K562 (cell line): ENCODE results near the gene TRDMT1. TPM values are rescaled to one million over a fixed set of nuclear protein-coding genes. Genes with fewer than 3 reads are reported as not detected.

Source experiments
- ATAC-seq: fragments of 200-7000 bp; cut with Tn5 transposase; 3 replicates; pipeline ENCODE4 v1.9.1; 2020; ENCODE audit warnings: moderate library complexity
- BruUV-seq: library from RNA; stranded (reverse); fragments of 400-500 nt; replicated peaks from 2 replicates; lab custom pipeline; 2021; lab: Mats Ljungman, UMichigan
- CTCF ChIA-PET: fragments of 300-600 bp; formaldehyde crosslinking; extraction: SDS; loops from one replicate; lab custom pipeline; 2021; ENCODE audit warnings: low intra/inter-chr PET ratio; lab: Yijun Ruan, JAX
- POLR2A ChIA-PET: fragments of 300-600, 350-650 bp; sonication (Branson Sonifier 250); formaldehyde crosslinking; extraction: SDS; loops from one replicate; lab custom pipeline; 2021; ENCODE audit warnings: antibody characterized with exemption, inconsistent platforms; lab: Yijun Ruan, JAX
- DNase-seq, 4 experiments: peaks; one replicate each; pipeline versions ENCODE4 v3.0.0 to v3.0.0-alpha.2; 2011 to 2018; ENCODE audit warnings: low spot score in 3 of 4, mixed read lengths in 3 of 4; ENCODE audit errors: extremely low read depth in 1 of 4
- FAIRE-seq: peaks from 2 replicates; lab custom pipeline; 2011; peaks lifted over from hg19 to GRCh38; lab: Jason Lieb, UNC
- H2AFZ ChIP-seq: 2 replicates; pipeline ENCODE4 v1.6.0; 2011; ENCODE audit warnings: low read depth, low read length, control low read depth, inconsistent platforms
- H3K27ac ChIP-seq: fragments of 200-600 bp; 3 replicates; pipeline ENCODE4 v1.8.0; 2011; ENCODE audit warnings: low read depth, mild to moderate bottlenecking, control low read depth, inconsistent platforms, low read length, moderate library complexity, mixed read lengths; ENCODE audit errors: extremely low read depth
- H3K27me3 ChIP-seq, 2 experiments: fragments of 300-600 bp in 1 of 2; 2 replicates in 1 of 2; 3 replicates in 1 of 2; pipeline versions ENCODE4 v1.6.0 to v1.8.0; 2011; ENCODE audit warnings: inconsistent platforms in 2 of 2, low read length in 2 of 2, mild to moderate bottlenecking in 1 of 2, mixed read lengths in 1 of 2, moderate library complexity in 1 of 2; ENCODE audit not compliant: control insufficient read depth in 2 of 2, insufficient read depth in 2 of 2
- H3K36me3 ChIP-seq: fragments of 300-600 bp; 3 replicates; pipeline ENCODE4 v1.8.0; 2011; ENCODE audit warnings: mild to moderate bottlenecking, low read length, inconsistent platforms; ENCODE audit not compliant: control insufficient read depth, insufficient read depth
- H3K4me1 ChIP-seq, 2 experiments: fragments of 200-600 bp in 1 of 2; replicated peaks in 1 of 2; 2 replicates in 1 of 2; 3 replicates in 1 of 2; pipeline versions ENCODE4 v1.5.1 to v1.8.0; 2011; ENCODE audit warnings: inconsistent platforms in 2 of 2, low read length in 2 of 2, mild to moderate bottlenecking in 1 of 2, mixed read lengths in 1 of 2, moderate library complexity in 1 of 2; ENCODE audit not compliant: control insufficient read depth in 2 of 2, insufficient read depth in 2 of 2
- H3K4me2 ChIP-seq: 2 replicates; pipeline ENCODE4 v1.6.1; 2011; ENCODE audit warnings: low read length, control low read depth, inconsistent platforms, mixed read lengths; ENCODE audit not compliant: insufficient read depth
- H3K4me3 ChIP-seq: fragments of 200-600 bp; sonication (generic), shearing (Covaris generic); 2 replicates; pipeline ENCODE4 v1.5.1; 2016; ENCODE audit warnings: control low read depth, inconsistent platforms
- H3K79me2 ChIP-seq: fragments of 200-600 bp; 3 replicates; pipeline ENCODE4 v1.8.0; 2011; ENCODE audit warnings: low read length, inconsistent platforms; ENCODE audit not compliant: control insufficient read depth, insufficient read depth
- H3K9ac ChIP-seq, 2 experiments: 2 replicates each; pipeline versions ENCODE4 v1.6.0 to v1.6.1; 2011; ENCODE audit warnings: low read depth in 2 of 2, low read length in 2 of 2, control low read depth in 1 of 2, inconsistent platforms in 1 of 2, mild to moderate bottlenecking in 1 of 2, mixed read lengths in 1 of 2; ENCODE audit not compliant: insufficient read depth in 1 of 2
- H3K9me1 ChIP-seq: one replicate; pipeline ENCODE4 v1.6.0; 2011; ENCODE audit warnings: inconsistent platforms, mild to moderate bottlenecking, low read length, moderate library complexity; ENCODE audit not compliant: control insufficient read depth, insufficient read depth
- H3K9me3 ChIP-seq: replicated peaks from 2 replicates; pipeline ENCODE4 v1.5.1; 2011; ENCODE audit warnings: low read depth, low read length, inconsistent platforms; ENCODE audit not compliant: control insufficient read depth, insufficient read depth
- H4K20me1 ChIP-seq: replicated peaks from 2 replicates; pipeline ENCODE4 v1.6.1; 2011; ENCODE audit warnings: low read length, inconsistent platforms, mixed read lengths; ENCODE audit not compliant: control insufficient read depth, insufficient read depth
- IRF9 ChIP-seq: fragments of 450-650 bp; IDR thresholded peaks from 2 replicates; pipeline ENCODE4 v1.6.1; 2016; ENCODE audit warnings: missing biosample characterization, missing genetic modification characterization
- NFRKB ChIP-seq: fragments of 450-650 bp; IDR thresholded peaks from 2 replicates; pipeline ENCODE4 v1.6.1; 2016; ENCODE audit warnings: low read depth
- SNRNP70 ChIP-seq: fragments of 200-400 bp; formaldehyde crosslinking; optimal IDR thresholded peaks from 2 replicates; pipeline ENCODE3; 2017; ENCODE audit warnings: low read depth, low read length
- TCFL5 ChIP-seq: fragments of 250-450 bp; sonication (Bioruptor Pico); conservative IDR thresholded peaks from 2 replicates; pipeline ENCODE4 v1.6.1; 2021; ENCODE audit warnings: mild to moderate bottlenecking, moderate library complexity, matching md5 sums
- VEZF1 ChIP-seq: fragments of 200-800 bp; sonication (Bioruptor generic); IDR thresholded peaks from 2 replicates; pipeline ENCODE4 v1.6.1; 2017; ENCODE audit warnings: missing genetic modification characterization, missing compliant biosample characterization
- ZFP36 ChIP-seq: fragments of 150-350 bp; IDR thresholded peaks from 2 replicates; pipeline ENCODE4 v1.6.1; 2018; ENCODE audit warnings: low read length, low read depth; ENCODE audit not compliant: partially characterized antibody
- ZNF175 ChIP-seq: fragments of 200-800 bp; sonication (Bioruptor generic); IDR thresholded peaks from 2 replicates; pipeline ENCODE4 v1.6.1; 2016; ENCODE audit warnings: low read depth, mild to moderate bottlenecking, missing genetic modification characterization, missing compliant biosample characterization
- ZNF384 ChIP-seq: IDR thresholded peaks from 2 replicates; pipeline ENCODE4 v1.6.1; 2012; ENCODE audit warnings: low read depth, low read length, improper control_type of control experiment
- ZNF589 ChIP-seq: fragments of 200-800 bp; sonication (Bioruptor generic); IDR thresholded peaks from 2 replicates; pipeline ENCODE4 v1.6.1; 2016; ENCODE audit warnings: low read depth, missing genetic modification characterization, missing compliant biosample characterization
- WGBS: fragments of 100-300 bp; shearing (Covaris generic); methylation state at CpG from one replicate; pipeline ENCODE4 v1.1.6; 2016; ENCODE audit warnings: low coverage, mixed read lengths; ENCODE audit not compliant: insufficient coverage; ENCODE audit errors: missing lambda C conversion rate; 5-methylcytosine and 5-hydroxymethylcytosine counted together
- in situ Hi-C: fragments of 300-500 bp; cut with MboI; formaldehyde crosslinking; loops from 4 replicates; pipeline ENCODE4 v1.15.0; 2018; ENCODE audit warnings: inconsistent platforms, mixed read lengths
- intact Hi-C: fragments of 100-400 bp; cut with micrococcal nuclease; formaldehyde crosslinking; loops from 2 replicates; pipeline ENCODE4 v1.14.2; 2022
- polyA plus RNA-seq, 8 experiments: library from polyadenylated mRNA; depleted of rRNA in 4 of 8; stranded (reverse) in 5 of 8; unstranded in 3 of 8; fragments of >200 nt; fragmentation: Nextera tagmentation in 2 of 8; fragmentation: Illumina TruSeq in 1 of 8; extraction: Ambion mirVana in 2 of 8; extraction: Trizol in 1 of 8; gene quantifications; 2 replicates each; pipeline versions ENCODE4 v1.2.1 to v1.2.3, GENCODE V29; 2011 to 2014; ENCODE audit warnings: inconsistent platforms in 1 of 8, missing spikeins in 1 of 8
- total RNA-seq, 7 experiments: library from RNA; depleted of rRNA in 6 of 7; stranded (reverse); fragments of >200 nt in 6 of 7; fragmentation: Illumina TruSeq in 2 of 7; extraction: Trizol in 2 of 7; gene quantifications; 2 replicates each; pipeline versions ENCODE4 v1.2.1 to v1.2.3, GENCODE V29; 2011 to 2021; ENCODE audit warnings: low replicate concordance in 1 of 7

TRDMT1 gene
- total and polyA plus RNA-seq, 9 of the 15 experiments (the other 6 are each of a cell fraction or from before 2014, with no cell fraction given): 5.4 to 12.6 (median 9.3) TPM

GRCh38 chr10:17216901-17217395 is 15.5 kb upstream of the TRDMT1 start:
- Histone ChIP-seq H4K20me1 (no peaks in the 10 kb centered on the region), H2AFZ (peak overlapping the region; percentile 69), H3K27ac (peak overlapping the region; percentile 88), H3K4me3 (no peak overlapping the region), H3K36me3 (no peaks in the 10 kb centered on the region), H3K9ac (peak overlapping the region; percentile 50 to 60; a peak in 3 of 4 replicates), H3K4me1 (peaks cover 5 to 44% of the 10 kb centered on the region in 2 experiments), H3K4me2 (peak overlapping the region; percentile 5; the same call in 1 of the 2 replicates), H3K79me2 (0 out of 3 replicates have a peak, but pooled peaks cover 2% of the 10 kb centered on the region), H3K27me3 (no peaks in the 10 kb centered on the region), H3K9me3 (no peaks in the 10 kb centered on the region), H3K9me1 (no peaks in the 10 kb centered on the region)
- in situ Hi-C loops (no loop called here), intact Hi-C loops (loop anchor here (1.0 kb wide), 1 partner anchor 11 kb away; the partner anchor contains the start of gene VIM)
- FAIRE-seq (no peak), DNase-seq (no peak), ATAC-seq (no peak)
- 58% methylated on average over 6 of the region's 6 CpGs for WGBS
- CTCF ChIA-PET: no interaction called here
- POLR2A ChIA-PET: interaction anchor here (1.8 to 2.0 kb wide), 2 partner anchors 10 to 16 kb away, joined by 5 to 8 read pairs; partner anchors contain the start of gene TRDMT1
- TF ChIP-seq VEZF1 (CRISPR knock-in tag): 0 out of 2 replicates have a peak, but pooled peaks have one; percentile 6
- no peak for TF ChIP-seq ZFP36
- peak; percentile 2; the same call in 1 of the 2 replicates for TF ChIP-seq IRF9 (tag)
- 0 out of 2 replicates have a peak, but pooled peaks have one; percentile 77 for TF ChIP-seq NFRKB
- no peak for TF ChIP-seq TCFL5 (CRISPR knock-in tag)
- no peak for TF ChIP-seq SNRNP70
- TF ChIP-seq ZNF384: no peak
- 0 out of 2 replicates have a peak, but pooled peaks have one; percentile 13 for TF ChIP-seq ZNF175
- TF ChIP-seq ZNF589: peak; percentile 54; the same call in 1 of the 2 replicates
- BruUV-seq: no TSS peak
